Measurements from ENCODE around the gene LPA.

Gene LPA

GRCh38 chr6:160509610-160510009, 154.5 kb downstream of the LPA start:
- no peak for DNase-seq

- DNase-seq = no peak
Measured at GRCh38 chr6:160508599-160508998, 155.5 kb downstream of the LPA start.

GRCh38 chr6:160507420-160507819, 156.7 kb downstream of the LPA start:
- no peak for DNase-seq

- no peak for DNase-seq
Measured at GRCh38 chr6:160505970-160506369, 158.1 kb downstream of the LPA start.

- DNase-seq = no peak
Measured at GRCh38 chr6:160500639-160501038, 163.4 kb downstream of the LPA start.

- no peak for DNase-seq
Measured at GRCh38 chr6:160494576-160494975, 169.5 kb downstream of the LPA start.

- DNase-seq = no peak
Measured at GRCh38 chr6:160489091-160489490, 175.0 kb downstream of the LPA start.

- no peak for DNase-seq
Measured at GRCh38 chr6:160487116-160487515, 177.0 kb downstream of the LPA start.

All from activated CD8-positive, alpha-beta memory T cell treated with anti-CD3 and anti-CD28 coated beads for 24 hours (primary cell).